Right atrium auricular region (tissue), 2 donors: ENCODE results near the gene TPRG1. TPM values are rescaled to one million over a fixed set of nuclear protein-coding genes. Genes with fewer than 3 reads are reported as not detected.

Experiments
- DNase-seq: peaks from one replicate; pipeline ENCODE4 v3.0.0-alpha.2; 2019; ENCODE audit warnings: low spot score
- H3K27ac ChIP-seq, 2 donors: fragments of 200-600 bp; sonication (generic); 1 replicate in 1 of 2; 2 replicates in 1 of 2; pipeline ENCODE4 v1.5.1; 2016 to 2019
- H3K27me3 ChIP-seq, 2 donors: fragments of 200-600 bp; sonication (generic); one replicate each; pipeline versions ENCODE4 v1.5.1 to v1.6.0; 2017 to 2019
- H3K36me3 ChIP-seq: fragments of 200-600 bp; sonication (generic); one replicate; pipeline ENCODE4 v1.5.1; 2016
- H3K4me1 ChIP-seq, 2 donors: fragments of 200-600 bp; sonication (generic); one replicate each; pipeline versions ENCODE4 v1.5.1 to v1.6.0; 2017 to 2019
- H3K4me3 ChIP-seq, 2 donors: fragments of 200-600 bp; sonication (generic); 1 replicate in 1 of 2; 2 replicates in 1 of 2; pipeline ENCODE4 v1.5.1; 2017 to 2019; ENCODE audit warnings: mild to moderate bottlenecking in 1 of 2, moderate library complexity in 1 of 2
- H3K9me3 ChIP-seq, 2 donors: fragments of 200-600 bp; sonication (generic); one replicate each; pipeline ENCODE4 v1.5.1; 2019
- total RNA-seq, 2 donors: library from RNA; depleted of rRNA; stranded (reverse); fragments of >200 nt; gene quantifications; one replicate each; pipeline ENCODE4 v1.1.0, GENCODE V29; 2016
- TF ChIP-seq, protein P1 (sequence below), 2 donors: fragments of 200-600 bp; sonication (generic); IDR thresholded peaks; one replicate each; pipeline ENCODE4 v1.5.1; 2019; ENCODE audit warnings: antibody characterized with exemption in 2 of 2

The TPRG1 gene, protein sequence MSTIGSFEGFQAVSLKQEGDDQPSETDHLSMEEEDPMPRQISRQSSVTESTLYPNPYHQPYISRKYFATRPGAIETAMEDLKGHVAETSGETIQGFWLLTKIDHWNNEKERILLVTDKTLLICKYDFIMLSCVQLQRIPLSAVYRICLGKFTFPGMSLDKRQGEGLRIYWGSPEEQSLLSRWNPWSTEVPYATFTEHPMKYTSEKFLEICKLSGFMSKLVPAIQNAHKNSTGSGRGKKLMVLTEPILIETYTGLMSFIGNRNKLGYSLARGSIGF
- 1 to 10 TPM in 1 of 2 donors, under 1 TPM in 1; 0.41 to 2.1 TPM for total RNA-seq

DNA sequence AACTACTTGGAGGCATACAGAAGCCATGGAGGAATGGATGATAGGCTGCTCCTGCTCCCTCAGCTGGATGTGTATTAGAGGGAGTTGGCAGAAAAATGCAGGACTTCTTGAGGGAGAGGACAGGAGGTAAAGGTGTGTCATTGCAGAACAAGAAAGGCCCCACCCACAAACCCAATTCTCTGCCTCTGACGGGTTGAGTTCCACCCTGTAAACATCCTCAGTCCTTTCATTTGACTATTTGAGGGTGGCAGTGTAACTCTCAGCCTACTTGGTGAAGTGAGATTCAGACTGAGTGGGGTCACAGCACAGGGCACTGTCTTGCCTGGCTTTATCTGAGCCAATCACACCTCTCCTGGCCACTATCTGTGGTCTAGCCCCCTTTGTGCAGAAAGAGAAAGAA lies at the start of gene TPRG1:
TPRG1 (plus strand) TSS at position 265 of the 400 bp plus-strand sequence. CDS start 35,414 bp downstream, outside the sequence.
- TF ChIP-seq, protein P1, sequence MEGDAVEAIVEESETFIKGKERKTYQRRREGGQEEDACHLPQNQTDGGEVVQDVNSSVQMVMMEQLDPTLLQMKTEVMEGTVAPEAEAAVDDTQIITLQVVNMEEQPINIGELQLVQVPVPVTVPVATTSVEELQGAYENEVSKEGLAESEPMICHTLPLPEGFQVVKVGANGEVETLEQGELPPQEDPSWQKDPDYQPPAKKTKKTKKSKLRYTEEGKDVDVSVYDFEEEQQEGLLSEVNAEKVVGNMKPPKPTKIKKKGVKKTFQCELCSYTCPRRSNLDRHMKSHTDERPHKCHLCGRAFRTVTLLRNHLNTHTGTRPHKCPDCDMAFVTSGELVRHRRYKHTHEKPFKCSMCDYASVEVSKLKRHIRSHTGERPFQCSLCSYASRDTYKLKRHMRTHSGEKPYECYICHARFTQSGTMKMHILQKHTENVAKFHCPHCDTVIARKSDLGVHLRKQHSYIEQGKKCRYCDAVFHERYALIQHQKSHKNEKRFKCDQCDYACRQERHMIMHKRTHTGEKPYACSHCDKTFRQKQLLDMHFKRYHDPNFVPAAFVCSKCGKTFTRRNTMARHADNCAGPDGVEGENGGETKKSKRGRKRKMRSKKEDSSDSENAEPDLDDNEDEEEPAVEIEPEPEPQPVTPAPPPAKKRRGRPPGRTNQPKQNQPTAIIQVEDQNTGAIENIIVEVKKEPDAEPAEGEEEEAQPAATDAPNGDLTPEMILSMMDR (IDR thresholded peaks at IDR 0.05): no peak
- no peaks in the 10 kb centered on the region for H3K4me1 ChIP-seq
- H3K36me3 ChIP-seq: no peaks in the 10 kb centered on the region

DNA sequence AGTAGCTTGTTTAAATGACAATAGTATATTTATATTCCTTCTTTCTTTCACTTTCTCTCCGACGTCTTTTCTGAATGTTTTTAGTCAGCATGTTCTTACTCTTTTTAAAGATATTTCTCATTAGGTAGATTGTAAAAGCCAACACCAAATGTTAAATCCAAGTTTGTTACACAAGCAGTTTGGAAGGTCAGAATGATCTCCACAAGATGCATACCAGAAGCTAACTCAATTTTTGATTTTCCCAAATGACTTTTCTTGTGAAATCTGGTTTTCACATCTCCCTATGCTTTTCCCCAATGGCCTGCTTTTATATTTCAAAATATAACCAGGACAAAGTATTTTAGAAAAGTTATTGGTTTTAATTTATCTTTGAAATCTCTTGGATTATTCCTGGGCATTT lies 49.7 kb upstream of the TPRG1 start:
- peaks cover 0 to 20% of the 10 kb centered on the region in 2 donors for H3K4me1 ChIP-seq
- no peak for DNase-seq
- no peak overlapping the region for H3K4me3 ChIP-seq
- TF ChIP-seq, protein P1 (IDR thresholded peaks at IDR 0.05): no peak
- peaks cover 0 to 6% of the 10 kb centered on the region in 2 donors for H3K9me3 ChIP-seq
- H3K27me3 ChIP-seq: no peaks in the 10 kb centered on the region
- no peaks in the 10 kb centered on the region for H3K36me3 ChIP-seq
- peak overlapping the region; percentile 23 to 28 for H3K27ac ChIP-seq

More for the DNA sequence above, at the start of gene TPRG1:
- no peaks in the 10 kb centered on the region for H3K9me3 ChIP-seq
- DNase-seq: no peak
- H3K27me3 ChIP-seq: no peaks in the 10 kb centered on the region
- no peak within 1 kb of the TSS for H3K27ac ChIP-seq
- H3K4me3 ChIP-seq: no peak within 1 kb of the TSS

DNA sequence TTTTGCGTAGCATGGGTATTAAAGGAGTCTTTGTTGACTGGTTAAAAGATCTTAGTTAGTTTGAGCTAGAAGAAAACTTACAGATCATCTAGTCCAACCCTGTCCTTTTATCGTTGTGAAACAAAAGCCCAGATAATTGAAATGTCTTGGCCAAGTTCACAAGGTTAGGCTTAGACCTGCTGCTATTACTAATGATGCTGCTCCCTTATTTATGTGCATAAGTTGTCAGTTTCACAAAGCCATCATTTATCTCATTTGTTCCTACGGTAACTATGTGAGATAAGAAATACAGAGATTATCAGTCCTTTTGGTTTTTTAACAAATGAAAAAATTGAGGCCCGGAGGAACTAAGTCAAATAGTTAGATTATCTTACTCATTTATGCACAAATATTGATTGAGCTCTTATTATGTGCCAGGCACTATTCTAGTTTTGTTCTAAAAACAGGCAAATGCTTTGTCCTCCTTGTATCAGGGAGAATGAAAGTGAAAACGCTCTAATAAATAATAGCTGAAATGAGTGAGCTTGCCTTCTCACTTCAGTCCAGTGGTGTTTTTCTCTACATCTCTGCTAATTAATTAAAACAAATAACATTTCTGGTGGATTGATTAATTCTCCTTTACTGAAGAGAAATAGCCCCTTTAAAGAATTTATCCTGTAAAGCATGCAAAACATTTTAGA lies 49.1 kb upstream of the TPRG1 start:
- Histone ChIP-seq H3K4me1 (peaks cover 0 to 20% of the 10 kb centered on the region in 2 donors), H3K9me3 (peaks cover 0 to 6% of the 10 kb centered on the region in 2 donors), H3K27me3 (no peaks in the 10 kb centered on the region), H3K4me3 (no peak overlapping the region), H3K36me3 (no peaks in the 10 kb centered on the region), H3K27ac (peak overlapping the region; percentile 23 to 28)
- TF ChIP-seq, protein P1 (IDR thresholded peaks at IDR 0.05): no peak
- no peak for DNase-seq

DNA sequence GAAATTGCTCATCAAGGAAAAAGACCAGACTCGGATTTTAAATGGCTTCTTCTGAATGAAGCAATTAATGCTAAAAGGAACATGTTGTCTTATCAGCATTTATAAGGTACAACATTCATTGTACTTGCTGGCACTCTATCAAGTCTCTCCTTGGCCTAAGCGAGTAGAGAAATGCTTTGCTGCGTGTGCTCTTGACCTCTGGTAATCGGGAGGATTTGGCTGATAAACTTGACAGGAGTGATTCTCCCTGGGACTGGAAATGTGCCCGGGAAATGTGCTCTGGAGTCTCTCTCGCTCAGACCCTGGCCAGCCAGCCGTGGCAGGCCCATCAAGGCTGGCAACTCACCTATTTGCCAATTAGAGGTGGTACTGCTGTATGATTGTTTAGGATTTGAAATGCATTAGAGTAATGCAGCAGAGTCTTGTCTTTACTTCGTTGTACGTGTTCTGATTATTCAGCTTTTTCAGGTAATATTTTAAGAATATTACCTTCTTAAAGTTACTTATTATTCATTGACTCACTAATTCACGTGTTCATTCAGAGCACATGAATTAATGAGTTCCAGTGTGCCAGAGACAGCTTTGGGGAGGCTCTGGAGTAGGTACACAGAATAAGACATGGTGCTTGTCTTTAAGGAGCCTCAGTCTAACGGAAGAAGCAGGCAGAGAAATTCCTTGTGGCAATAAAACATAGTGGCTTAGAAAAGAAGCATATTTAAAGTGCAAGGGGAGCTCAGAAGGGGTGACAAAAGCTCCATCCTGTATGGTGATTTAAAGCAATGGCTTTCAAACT lies 48.0 kb upstream of the TPRG1 start:
- Histone ChIP-seq H3K4me3 (no peak overlapping the region), H3K4me1 (peaks cover 0 to 20% of the 10 kb centered on the region in 2 donors), H3K27ac (peak overlapping the region; percentile 28 to 50), H3K36me3 (no peaks in the 10 kb centered on the region), H3K27me3 (no peaks in the 10 kb centered on the region), H3K9me3 (peaks cover 0 to 6% of the 10 kb centered on the region in 2 donors)
- no peak for DNase-seq
- TF ChIP-seq, protein P1 (IDR thresholded peaks at IDR 0.05): no peak

DNA sequence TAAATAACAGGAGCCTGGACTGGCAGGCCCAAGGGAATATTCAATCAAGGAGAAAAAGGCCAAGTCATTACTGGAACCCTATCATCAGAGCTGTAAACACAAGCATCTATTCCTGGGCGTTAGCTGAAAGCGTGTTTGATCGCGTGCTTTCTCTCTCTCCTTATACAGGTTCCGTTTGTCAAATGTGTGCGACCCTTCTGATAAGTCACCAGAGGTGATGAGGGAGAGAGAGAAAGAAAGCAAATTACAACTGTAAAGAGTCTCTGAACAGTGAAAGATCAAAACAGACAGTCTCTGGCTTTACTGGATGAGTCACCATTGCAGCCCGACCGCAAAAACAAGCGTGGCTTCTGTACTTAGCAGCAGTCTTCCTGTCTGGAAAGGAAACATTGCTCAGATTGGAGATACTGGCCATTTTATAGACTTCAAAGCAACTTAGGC lies 39.5 kb upstream of the TPRG1 start:
- TF ChIP-seq, protein P1 (IDR thresholded peaks at IDR 0.05): no peak
- Histone ChIP-seq H3K4me1 (peaks cover 0 to 6% of the 10 kb centered on the region in 2 donors), H3K36me3 (peaks cover 3% of the 10 kb centered on the region), H3K4me3 (no peak overlapping the region), H3K27ac (peak overlapping the region; percentile 45 to 48), H3K27me3 (no peaks in the 10 kb centered on the region), H3K9me3 (no peaks in the 10 kb centered on the region)
- DNase-seq: peak; percentile 77
